Keratinocyte (primary cell): Measurements from ENCODE around the gene TPM1. TPM values are rescaled to one million over a fixed set of nuclear protein-coding genes. Genes with fewer than 3 reads are reported as not detected.

Experiments used
- DNase-seq: peaks from one replicate; pipeline ENCODE4 v3.0.0-alpha.2; 2011; ENCODE audit warnings: low read depth, missing footprints, low spot score
- FAIRE-seq: peaks from 2 replicates; lab custom pipeline; 2011; peaks lifted over from hg19 to GRCh38; lab: Jason Lieb, UNC
- H2AFZ ChIP-seq: 2 replicates; pipeline ENCODE4 v1.6.0; 2012; ENCODE audit warnings: low read length, control low read depth, inconsistent platforms; ENCODE audit not compliant: control insufficient read depth
- H3K27ac ChIP-seq: 2 replicates; pipeline ENCODE4 v1.5.1; 2011; ENCODE audit warnings: low read length; ENCODE audit not compliant: control insufficient read depth, insufficient read depth
- H3K27me3 ChIP-seq: 3 replicates; pipeline ENCODE4 v1.6.0; 2011; ENCODE audit warnings: low read length; ENCODE audit not compliant: control insufficient read depth, insufficient read depth; ENCODE audit errors: extremely low read depth
- H3K36me3 ChIP-seq, 2 experiments: 2 replicates in 1 of 2; 3 replicates in 1 of 2; pipeline ENCODE4 v1.5.1; 2011; ENCODE audit warnings: low read length in 2 of 2, mild to moderate bottlenecking in 1 of 2; ENCODE audit not compliant: control insufficient read depth in 2 of 2, insufficient read depth in 2 of 2; ENCODE audit errors: extremely low read depth in 1 of 2
- H3K4me1 ChIP-seq: 3 replicates; pipeline ENCODE4 v1.5.1; 2011; ENCODE audit warnings: low read length; ENCODE audit not compliant: control insufficient read depth, insufficient read depth; ENCODE audit errors: extremely low read depth
- H3K4me2 ChIP-seq: 3 replicates; pipeline ENCODE4 v1.6.0; 2011; ENCODE audit warnings: low read depth, low read length; ENCODE audit not compliant: control insufficient read depth, insufficient read depth; ENCODE audit errors: extremely low read depth
- H3K4me3 ChIP-seq, 3 experiments: fragments of 200-600 bp in 1 of 3; sonication (generic) in 1 of 3; 2 replicates in 2 of 3; 3 replicates in 1 of 3; pipeline ENCODE4 v1.5.1; 2011 to 2016; ENCODE audit warnings: low read length in 3 of 3, mild to moderate bottlenecking in 3 of 3, control low read depth in 2 of 3, inconsistent platforms in 1 of 3, low read depth in 1 of 3, mixed read lengths in 1 of 3, mixed run types in 1 of 3, moderate library complexity in 1 of 3; ENCODE audit not compliant: control insufficient read depth in 2 of 3, insufficient read depth in 2 of 3; ENCODE audit errors: extremely low read depth in 1 of 3
- H3K79me2 ChIP-seq: 2 replicates; pipeline ENCODE4 v1.6.0; 2012; ENCODE audit warnings: low read length; ENCODE audit not compliant: control insufficient read depth, insufficient read depth
- H3K9ac ChIP-seq: 3 replicates; pipeline ENCODE4 v1.6.0; 2011; ENCODE audit warnings: low read length; ENCODE audit not compliant: control insufficient read depth, insufficient read depth; ENCODE audit errors: extremely low read depth
- H3K9me1 ChIP-seq: 3 replicates; pipeline ENCODE4 v1.6.0; 2011; ENCODE audit warnings: low read length; ENCODE audit not compliant: control insufficient read depth, insufficient read depth; ENCODE audit errors: extremely low read depth
- H3K9me3 ChIP-seq: 2 replicates; pipeline ENCODE4 v1.5.1; 2012; ENCODE audit warnings: low read depth, low read length; ENCODE audit not compliant: control insufficient read depth
- H4K20me1 ChIP-seq: 3 replicates; pipeline ENCODE4 v1.6.0; 2011; ENCODE audit warnings: low read length; ENCODE audit not compliant: control insufficient read depth, insufficient read depth; ENCODE audit errors: extremely low read depth
- EZH2 ChIP-seq: IDR thresholded peaks from one replicate; pipeline ENCODE4 v1.6.1; 2012; ENCODE audit warnings: inconsistent platforms, mild to moderate bottlenecking, low read length, moderate library complexity
- dilution Hi-C: fragments of 300-500 bp; cut with MboI; formaldehyde crosslinking; loops from one replicate; pipeline ENCODE4 v1.7.0; 2020; ENCODE audit warnings: low sequenced_read_pairs; ENCODE audit not compliant: extremely low pct_ligation_motif_present
- polyA plus RNA-seq, 5 experiments: library from polyadenylated mRNA; depleted of rRNA in 3 of 5; stranded (reverse) in 3 of 5; stranded (forward) in 1 of 5; unstranded in 1 of 5; fragments of >200 nt; gene quantifications; 1 replicate in 1 of 5; 2 replicates in 3 of 5; 3 replicates in 1 of 5; pipeline versions ENCODE4 v1.2.1 to v1.2.3, GENCODE V29; 2011 to 2012; ENCODE audit warnings: missing spikeins in 2 of 5, low read depth in 1 of 5, low replicate concordance in 1 of 5
- TF ChIP-seq, protein P1 (sequence below), 3 experiments: IDR thresholded peaks in 1 of 3; conservative IDR thresholded peaks in 1 of 3; optimal IDR thresholded peaks in 1 of 3; 2 replicates in 2 of 3; 3 replicates in 1 of 3; pipeline versions ENCODE3 to v1.5.1; 2011; ENCODE audit warnings: low read length in 3 of 3, mild to moderate bottlenecking in 3 of 3, moderate library complexity in 2 of 3, control low read depth in 1 of 3, inconsistent platforms in 1 of 3; ENCODE audit not compliant: insufficient read depth in 2 of 3; ENCODE audit errors: extremely low read depth in 1 of 3

Gene TPM1
- polyA plus RNA-seq, 1 donor (not counting 4 experiments of a cell fraction or from before 2014, with no cell fraction given): 370 TPM

DNA sequence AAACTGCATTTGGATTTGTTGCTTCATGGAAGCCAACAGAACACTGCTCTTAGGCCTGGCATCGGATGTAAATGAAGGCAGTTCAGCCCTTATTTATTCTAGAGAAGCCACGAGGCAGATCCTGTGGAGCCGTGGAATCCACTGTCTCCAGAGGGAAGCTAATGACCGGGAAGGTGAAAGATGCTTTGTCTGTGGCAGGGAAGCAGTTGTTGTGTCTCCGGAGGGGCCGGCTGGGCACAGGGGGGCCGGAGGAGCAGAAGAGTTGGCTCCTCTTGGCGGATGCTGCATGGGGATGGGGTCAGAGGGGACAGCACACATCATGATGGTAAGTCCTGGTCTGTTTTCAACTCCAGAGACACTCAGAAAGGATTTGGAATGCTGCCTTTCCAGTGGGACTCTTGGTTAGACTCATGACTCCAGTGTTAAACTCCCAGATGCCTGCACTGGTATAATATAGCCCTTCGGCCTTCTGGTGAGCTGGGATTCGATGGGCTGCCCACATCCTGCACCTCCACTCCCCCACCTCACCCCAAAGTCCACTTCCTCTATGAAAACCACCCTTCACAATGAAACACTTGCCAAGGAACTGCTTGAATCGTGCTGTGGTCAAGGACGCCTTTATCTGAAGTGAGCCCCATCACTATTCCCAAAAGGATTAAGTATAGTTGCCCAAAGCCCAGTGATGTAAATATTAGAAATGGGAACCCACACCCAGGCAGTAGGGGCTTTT, 33.6 kb downstream of the TPM1 start:
- no peak overlapping the region for H2AFZ ChIP-seq
- dilution Hi-C loops: no loop called here
- no peak for FAIRE-seq
- no peak overlapping the region for H3K9ac ChIP-seq
- TF ChIP-seq, protein P1, sequence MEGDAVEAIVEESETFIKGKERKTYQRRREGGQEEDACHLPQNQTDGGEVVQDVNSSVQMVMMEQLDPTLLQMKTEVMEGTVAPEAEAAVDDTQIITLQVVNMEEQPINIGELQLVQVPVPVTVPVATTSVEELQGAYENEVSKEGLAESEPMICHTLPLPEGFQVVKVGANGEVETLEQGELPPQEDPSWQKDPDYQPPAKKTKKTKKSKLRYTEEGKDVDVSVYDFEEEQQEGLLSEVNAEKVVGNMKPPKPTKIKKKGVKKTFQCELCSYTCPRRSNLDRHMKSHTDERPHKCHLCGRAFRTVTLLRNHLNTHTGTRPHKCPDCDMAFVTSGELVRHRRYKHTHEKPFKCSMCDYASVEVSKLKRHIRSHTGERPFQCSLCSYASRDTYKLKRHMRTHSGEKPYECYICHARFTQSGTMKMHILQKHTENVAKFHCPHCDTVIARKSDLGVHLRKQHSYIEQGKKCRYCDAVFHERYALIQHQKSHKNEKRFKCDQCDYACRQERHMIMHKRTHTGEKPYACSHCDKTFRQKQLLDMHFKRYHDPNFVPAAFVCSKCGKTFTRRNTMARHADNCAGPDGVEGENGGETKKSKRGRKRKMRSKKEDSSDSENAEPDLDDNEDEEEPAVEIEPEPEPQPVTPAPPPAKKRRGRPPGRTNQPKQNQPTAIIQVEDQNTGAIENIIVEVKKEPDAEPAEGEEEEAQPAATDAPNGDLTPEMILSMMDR (optimal IDR thresholded peaks at IDR 0.05 in 1 of 3, IDR thresholded peaks at IDR 0.05 in 1 of 3, conservative IDR thresholded peaks at IDR 0.05 in 1 of 3; ENCODE audit: extremely low read depth in 1 of 3, insufficient read depth in 2 of 3, low read length in 3 of 3): no peak
- no peak for TF ChIP-seq EZH2
- H3K9me1 ChIP-seq: no peaks in the 10 kb centered on the region
- no peak for DNase-seq
- no peak overlapping the region for H3K27ac ChIP-seq
- peaks cover 0 to 1% of the 10 kb centered on the region in 2 experiments for H3K36me3 ChIP-seq
- no peaks in the 10 kb centered on the region for H4K20me1 ChIP-seq
- H3K4me2 ChIP-seq: no peak overlapping the region
- H3K4me3 ChIP-seq: no peak overlapping the region
- H3K9me3 ChIP-seq: no peaks in the 10 kb centered on the region
- H3K79me2 ChIP-seq: no peaks in the 10 kb centered on the region
- peaks cover 12% of the 10 kb centered on the region for H3K4me1 ChIP-seq
- H3K27me3 ChIP-seq: no peaks in the 10 kb centered on the region

DNA sequence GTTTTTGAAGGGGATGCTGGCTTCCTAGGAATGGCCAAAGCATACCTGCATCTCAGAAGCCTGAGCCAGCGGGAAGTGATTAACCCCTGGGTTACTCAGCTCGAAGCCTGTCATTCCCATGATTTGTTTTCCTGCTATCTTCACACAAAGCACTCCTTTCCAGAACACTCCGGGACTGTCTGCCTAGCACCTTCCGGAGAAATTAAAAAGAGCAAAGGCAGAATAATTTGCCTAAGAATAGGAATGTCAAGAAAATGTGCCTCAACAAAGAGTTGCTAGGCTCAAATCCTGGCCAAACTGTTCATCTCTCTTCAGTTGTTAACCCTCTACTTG, 34.1 kb downstream of the TPM1 start:
- Histone ChIP-seq H3K4me1 (peaks cover 12% of the 10 kb centered on the region), H3K4me3 (no peak overlapping the region), H3K9me1 (peaks cover 2% of the 10 kb centered on the region), H3K27ac (no peak overlapping the region), H3K9me3 (no peaks in the 10 kb centered on the region), H3K79me2 (no peaks in the 10 kb centered on the region), H3K27me3 (no peaks in the 10 kb centered on the region), H3K4me2 (no peak overlapping the region), H3K9ac (no peak overlapping the region), H2AFZ (no peak overlapping the region), H4K20me1 (no peaks in the 10 kb centered on the region), H3K36me3 (peaks cover 0 to 1% of the 10 kb centered on the region in 2 experiments)
- no peak for FAIRE-seq
- TF ChIP-seq, protein P1 (optimal IDR thresholded peaks at IDR 0.05 in 1 of 3, IDR thresholded peaks at IDR 0.05 in 1 of 3, conservative IDR thresholded peaks at IDR 0.05 in 1 of 3; ENCODE audit: extremely low read depth in 1 of 3, insufficient read depth in 2 of 3, low read length in 3 of 3): no peak
- TF ChIP-seq EZH2: no peak
- dilution Hi-C loops: no loop called here
- no peak for DNase-seq
